ENCODE data around the gene DYSF.

GRCh38 chr2:71610671-71611070 lies 157.3 kb downstream of the DYSF start:
- TF ChIP-seq POLR2AphosphoS5 (IDR thresholded peaks at IDR 0.05; ENCODE audit: low read depth, low read length) = no peak
- TF ChIP-seq REST (IDR thresholded peaks at IDR 0.05; ENCODE audit: low read depth) = no peak
- no peak for TF ChIP-seq POLR2A (IDR thresholded peaks at IDR 0.05; ENCODE audit: borderline replicate concordance, extremely low read depth, insufficient read depth, insufficient read length)
